GM23248 (cell line): ENCODE results near the gene CLEC4G.

Experiments
- EZH2 ChIP-seq: fragments of 200-600 bp; sonication (generic); IDR thresholded peaks from 2 replicates; pipeline ENCODE4 v1.6.1; 2018; ENCODE audit warnings: antibody characterized with exemption, mild to moderate bottlenecking; ENCODE audit not compliant: insufficient read depth, poor library complexity, severe bottlenecking
- EZH2phosphoT487 ChIP-seq: fragments of 200-600 bp; sonication (generic); IDR thresholded peaks from 2 replicates; pipeline ENCODE4 v1.6.1; 2018; ENCODE audit warnings: antibody characterized with exemption, moderate library complexity, mild to moderate bottlenecking, low read depth; ENCODE audit not compliant: insufficient read depth

DNA sequence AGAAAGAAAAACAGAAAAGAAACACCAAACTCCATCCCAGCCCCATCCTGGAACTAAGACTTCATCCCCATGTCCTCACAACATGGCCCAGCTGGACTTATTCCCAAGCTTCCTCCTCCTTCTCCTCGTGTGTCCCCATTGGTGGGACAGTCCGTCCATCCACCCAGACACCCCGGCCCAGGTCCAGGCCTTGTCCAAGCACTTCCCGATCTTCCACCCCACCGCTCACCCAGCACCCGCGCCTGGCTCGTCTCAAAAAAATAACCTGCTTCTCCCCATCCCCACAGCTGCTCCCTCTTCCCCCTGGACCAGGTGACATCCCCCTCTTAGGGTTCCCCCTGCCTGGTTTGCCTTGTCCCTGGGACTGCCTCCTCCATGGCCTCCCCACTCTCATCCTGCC lies 28.6 kb downstream of the CLEC4G start:
- TF ChIP-seq EZH2 = no peak
- no peak for TF ChIP-seq EZH2phosphoT487
